D721Med (cell line): ENCODE measurements around the gene EDC4.

Source experiments
- DNase-seq: peaks from one replicate; pipeline ENCODE4 v3.0.0; 2011; ENCODE audit warnings: low spot score; ENCODE audit not compliant: insufficient read length
- FAIRE-seq: peaks from 2 replicates; lab custom pipeline; 2011; peaks lifted over from hg19 to GRCh38; lab: Jason Lieb, UNC
- CTCF ChIP-seq: IDR thresholded peaks from 2 replicates; pipeline ENCODE4 v1.5.1; 2012; ENCODE audit warnings: mild to moderate bottlenecking, control low read depth; ENCODE audit not compliant: insufficient read depth; ENCODE audit errors: missing control alignments

Gene EDC4

GRCh38 chr16:67872631-67873434 lies at the start of gene EDC4:
EDC4 (plus strand) TSS chr16:67873052; CDS start chr16:67873262, 210 bp downstream.
- no peak for TF ChIP-seq CTCF
- DNase-seq (peak; percentile 57), FAIRE-seq (no peak)

GRCh38 chr16:67825119-67825518 lies 47.7 kb upstream of the EDC4 start:
- DNase-seq (no peak), FAIRE-seq (no peak)
- no peak for TF ChIP-seq CTCF

GRCh38 chr16:67825906-67826305 lies 46.9 kb upstream of the EDC4 start:
- no peak for TF ChIP-seq CTCF
- FAIRE-seq (no peak), DNase-seq (no peak)

- DNase-seq = no peak
- FAIRE-seq = no peak
- TF ChIP-seq CTCF = no peak
Observed at GRCh38 chr16:67828651-67829050, 44.2 kb upstream of the EDC4 start.

- no peak for DNase-seq
- no peak for TF ChIP-seq CTCF
- no peak for FAIRE-seq
Observed at GRCh38 chr16:67833030-67833414, 39.8 kb upstream of the EDC4 start.

- FAIRE-seq = no peak
Observed at GRCh38 chr16:67833415-67834241, 39.2 kb upstream of the EDC4 start.

More at GRCh38 chr16:67833415-67834241, 39.2 kb upstream of the EDC4 start:
- DNase-seq = peak; percentile 71
- no peak for TF ChIP-seq CTCF
